ENCODE measurements around the gene PROC. TPM values are rescaled to one million over a fixed set of nuclear protein-coding genes. Genes with fewer than 3 reads are reported as not detected.
"Not testable (repeated sequence)": the region's sequence is repeated elsewhere in the genome, so short reads cannot be mapped to it uniquely, and the experiment has no call there.

The PROC gene
- polyA plus RNA-seq, 3 donors = 3.2 to 6.5 (median 3.6) TPM

DNA sequence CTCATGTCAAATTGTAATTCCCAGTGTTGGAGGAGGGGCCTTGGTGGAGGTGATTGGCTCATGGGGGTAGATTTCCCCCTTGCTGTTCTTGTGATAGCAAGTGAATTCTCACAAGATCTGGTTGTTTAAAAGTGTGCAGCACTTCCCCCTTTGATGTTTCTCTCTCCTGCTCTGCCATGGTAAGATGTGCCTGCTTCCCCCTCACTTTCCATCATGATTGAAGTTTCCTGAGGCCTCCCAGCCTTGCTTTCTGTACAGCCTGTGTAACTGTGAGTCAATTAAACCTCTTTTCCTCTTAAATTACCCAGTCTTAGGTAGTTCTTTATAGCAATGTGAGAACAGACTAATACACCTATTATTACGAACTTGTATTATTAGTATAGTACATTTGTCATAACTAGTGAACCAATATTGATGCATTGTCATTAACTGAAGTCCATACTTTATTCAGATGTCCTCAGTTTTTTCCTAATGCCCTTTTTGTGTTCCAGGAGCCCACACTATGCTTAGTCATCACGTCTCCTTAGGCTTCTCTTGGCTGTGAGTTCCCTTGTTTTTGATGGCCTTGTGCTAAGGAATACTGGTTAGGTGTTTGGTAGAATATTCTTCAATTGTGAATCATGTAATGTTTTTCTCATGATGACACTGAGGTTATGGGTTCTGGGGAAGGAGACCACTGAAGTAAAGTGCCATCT is 25.9 kb upstream of the PROC start:
- no peak for DNase-seq (ENCODE audit: extremely low read depth in 1 of 11, low read depth in 9 of 11, low spot score in 4 of 11)

DNA sequence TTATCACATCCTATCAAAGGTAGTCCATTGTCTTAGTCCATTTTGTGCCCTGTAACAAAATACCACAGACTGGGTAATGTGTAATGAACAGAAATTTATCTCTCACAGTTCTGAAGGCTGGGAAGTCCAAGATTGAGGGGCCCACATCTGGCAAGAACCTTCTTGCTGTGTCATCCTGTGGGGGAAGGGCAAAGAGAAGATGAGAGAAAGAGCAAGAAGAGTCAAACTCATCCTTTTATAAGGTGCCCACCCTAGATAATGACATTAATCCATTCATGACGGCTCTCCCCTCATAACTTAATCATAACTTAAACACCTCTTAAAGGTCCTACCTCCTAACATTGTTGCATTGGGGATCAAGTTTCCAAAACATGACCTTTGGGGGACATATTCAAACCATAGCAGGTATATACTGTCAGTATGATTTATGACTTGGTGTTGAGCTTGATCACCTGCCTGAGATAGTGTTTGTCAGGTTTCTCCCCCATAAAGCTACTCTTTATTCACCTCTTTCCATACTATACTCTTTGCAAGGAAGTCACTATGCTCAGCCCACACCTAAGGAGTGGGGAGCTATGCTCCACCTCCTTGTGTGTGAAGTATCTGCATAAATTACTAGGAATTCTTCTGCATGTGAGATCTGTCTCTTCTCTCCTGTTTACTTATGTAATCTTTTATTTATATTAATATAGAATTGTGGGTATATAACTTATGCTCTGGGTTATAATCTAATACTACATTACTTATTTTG is 25.2 kb upstream of the PROC start:
- DNase-seq (ENCODE audit: extremely low read depth in 1 of 11, low read depth in 9 of 11, low spot score in 4 of 11) = no peak

DNA sequence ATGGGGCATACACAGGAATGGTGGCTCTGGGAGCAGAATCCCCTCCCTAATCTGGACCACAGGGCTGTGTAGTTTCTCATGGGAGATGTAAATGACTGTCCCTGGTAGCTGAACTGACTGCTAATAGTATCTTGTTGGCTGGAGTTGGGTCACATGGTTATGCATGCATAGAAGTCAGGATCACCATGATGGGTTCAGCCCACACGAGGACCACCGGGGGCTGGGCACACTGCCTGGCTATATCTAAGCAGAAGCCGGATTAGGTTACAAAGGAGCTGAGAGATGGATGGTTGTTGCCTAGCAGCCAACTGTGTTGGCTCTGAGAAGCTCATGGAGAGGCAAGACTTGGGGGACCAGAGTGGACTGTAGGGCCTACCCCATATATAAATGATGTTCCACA is 23.7 kb upstream of the PROC start:
- no peak for DNase-seq (ENCODE audit: extremely low read depth in 1 of 11, low read depth in 9 of 11, low spot score in 4 of 11)

DNA sequence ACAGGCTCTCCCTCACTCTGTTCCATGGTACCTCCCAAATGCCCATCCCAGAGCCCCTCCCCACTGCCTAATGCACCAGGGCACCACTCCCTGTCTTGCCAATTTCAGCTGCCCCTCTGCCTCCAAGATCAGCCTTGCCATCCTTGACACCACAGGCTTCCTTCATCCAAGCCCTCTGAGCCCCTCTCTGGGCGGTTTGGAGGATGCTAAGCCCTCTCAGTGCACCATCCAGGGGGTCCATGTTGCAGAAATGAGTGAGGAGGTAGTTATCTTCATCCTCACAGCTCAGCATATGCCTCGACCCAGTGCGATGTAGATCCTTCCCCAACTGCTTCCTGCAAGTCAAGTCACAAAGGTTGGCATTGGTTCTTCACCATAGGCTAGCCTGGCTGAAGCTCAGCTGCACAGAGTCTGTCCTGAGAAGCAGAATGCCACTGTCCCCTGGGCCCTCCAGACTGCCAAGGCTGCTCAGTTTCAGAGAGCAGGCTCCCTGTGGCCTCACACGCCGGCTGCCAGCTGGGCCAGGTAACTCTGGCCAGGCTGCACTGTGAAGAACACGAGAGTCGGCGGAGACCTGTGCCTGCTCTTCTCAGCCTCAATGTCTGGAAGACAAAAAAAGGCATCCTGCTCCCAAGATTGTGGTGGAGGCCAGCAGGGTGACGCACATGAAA is 20.5 kb upstream of the PROC start:
- DNase-seq (ENCODE audit: extremely low read depth in 1 of 11, low read depth in 9 of 11, low spot score in 4 of 11) = no peak

DNA sequence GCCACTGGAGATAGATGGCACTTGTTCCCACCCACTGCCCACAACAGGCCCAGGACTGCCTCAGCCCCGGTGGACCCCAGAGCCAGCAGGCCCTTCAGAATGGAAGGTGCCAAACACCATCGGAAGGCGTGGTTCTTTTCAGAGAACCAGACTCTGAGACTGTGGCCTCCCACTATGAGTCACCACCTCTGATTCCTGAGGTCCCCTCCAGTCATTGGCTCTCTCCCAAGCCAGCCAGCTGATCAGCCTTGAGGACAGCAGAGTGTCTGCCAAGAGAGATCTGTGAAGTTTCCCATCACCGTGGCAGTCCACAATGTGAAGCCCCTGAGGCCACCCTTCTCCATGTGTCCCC is 20.0 kb upstream of the PROC start:
- DNase-seq (ENCODE audit: extremely low read depth in 1 of 11, low read depth in 9 of 11, low spot score in 4 of 11) = no peak

DNA sequence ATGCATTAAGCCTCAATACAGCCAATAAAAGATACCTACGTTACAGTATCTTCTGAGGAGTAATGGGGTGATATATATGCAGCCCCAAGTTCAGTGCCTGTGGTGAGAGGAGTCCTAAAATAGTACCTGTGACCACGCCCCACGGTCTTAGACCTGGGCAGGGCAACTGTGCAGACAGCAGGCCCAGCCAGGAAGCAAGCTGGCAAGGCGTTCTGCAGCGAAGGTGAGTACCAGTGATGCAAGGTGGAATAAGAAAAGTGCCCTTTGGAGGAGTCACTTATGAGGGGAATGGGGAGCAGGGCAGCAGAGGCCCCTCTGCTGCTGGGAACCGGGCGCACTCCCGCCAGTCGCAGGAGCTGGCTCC is 17.7 kb upstream of the PROC start:
- no peak for DNase-seq (ENCODE audit: extremely low read depth in 1 of 11, low read depth in 9 of 11, low spot score in 4 of 11)

DNA sequence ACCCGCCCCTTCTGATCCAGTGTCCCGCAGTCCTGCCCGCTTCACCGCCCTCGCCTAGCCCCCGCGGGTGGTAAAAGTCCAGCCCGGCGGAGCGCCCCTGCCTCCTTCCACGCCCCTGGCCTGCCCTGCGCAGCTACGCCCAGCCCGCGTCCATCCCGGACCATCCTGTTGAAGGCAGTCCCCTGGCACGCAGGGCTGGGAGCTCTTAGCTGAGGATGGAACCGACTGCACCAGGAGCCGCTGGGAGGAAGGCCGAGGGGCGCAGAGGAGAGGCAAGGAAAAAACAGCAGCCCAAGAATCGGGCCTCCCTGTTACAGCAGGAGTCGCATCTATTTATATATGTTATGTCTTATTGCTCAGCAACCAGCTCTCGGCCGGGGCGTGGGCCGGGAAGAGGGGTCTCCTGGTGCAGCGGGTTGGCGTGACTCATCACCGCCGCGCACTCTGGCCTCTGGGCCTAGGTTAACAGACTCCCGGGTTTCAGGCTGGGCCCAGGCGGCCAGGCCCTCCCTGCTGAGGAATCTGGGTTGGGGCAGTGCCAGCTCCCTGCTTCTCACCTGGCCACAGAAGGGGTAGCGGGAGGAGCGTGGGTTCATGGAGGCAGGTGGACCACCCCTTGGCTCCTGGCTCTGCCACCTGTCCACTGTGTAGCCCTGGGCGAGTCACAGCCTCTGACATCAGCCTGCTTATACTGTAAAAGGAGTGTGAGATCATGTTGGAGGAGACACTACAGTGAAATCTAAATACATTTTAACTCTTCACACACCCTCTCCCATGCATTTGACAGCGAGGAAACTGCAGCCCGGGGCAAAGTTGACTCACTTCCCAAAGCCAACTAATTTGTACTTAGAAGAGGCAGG is 17.1 kb upstream of the PROC start:
- no peak for DNase-seq (ENCODE audit: extremely low read depth in 1 of 11, low read depth in 9 of 11, low spot score in 4 of 11)

DNA sequence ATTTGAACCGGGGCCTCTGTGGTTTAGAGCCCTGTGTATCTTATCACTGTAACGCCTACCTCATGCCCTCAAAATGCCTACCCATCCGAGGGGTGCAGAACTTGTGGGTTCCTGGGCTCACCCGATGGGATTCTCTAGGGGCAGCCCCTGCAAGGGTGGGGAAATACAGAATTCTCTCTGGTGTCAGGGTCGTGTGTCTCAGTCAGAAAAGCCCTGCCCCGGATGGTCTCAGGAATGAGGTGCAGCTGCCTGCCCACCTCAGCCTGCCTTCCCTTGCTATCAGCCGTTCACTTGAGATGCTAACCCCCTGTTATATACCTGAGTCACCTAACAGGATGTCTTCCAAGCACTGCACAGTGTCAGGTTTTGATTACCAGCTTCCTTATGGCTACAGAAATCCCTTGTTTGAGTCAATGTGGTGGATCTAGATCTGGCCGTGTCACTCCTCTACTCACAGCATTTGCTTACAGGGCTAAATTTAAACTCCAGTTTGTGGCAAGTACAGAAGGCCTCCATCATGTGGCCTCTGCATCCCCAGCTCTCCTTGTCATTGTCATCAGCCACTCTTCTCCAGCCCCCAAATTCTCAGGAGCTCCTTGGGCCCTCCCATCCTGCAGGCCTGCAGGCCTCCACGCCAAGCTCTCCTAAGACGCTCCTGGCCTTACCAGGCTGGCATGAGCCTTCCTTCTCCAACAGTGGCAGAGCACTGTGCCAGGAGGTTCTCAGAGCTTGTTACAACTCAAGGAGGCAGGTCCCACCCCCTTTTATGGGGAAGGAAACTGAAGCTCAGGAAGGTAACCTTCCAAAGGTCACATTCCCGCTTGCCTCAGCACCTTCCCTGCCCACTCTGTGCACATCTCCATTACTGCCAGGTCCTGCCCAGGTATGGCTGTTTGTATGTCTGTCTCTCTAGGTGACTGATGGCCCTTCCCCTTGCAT is 16.2 kb upstream of the PROC start:
- no peak for DNase-seq (ENCODE audit: extremely low read depth in 1 of 11, low read depth in 9 of 11, low spot score in 4 of 11)

DNA sequence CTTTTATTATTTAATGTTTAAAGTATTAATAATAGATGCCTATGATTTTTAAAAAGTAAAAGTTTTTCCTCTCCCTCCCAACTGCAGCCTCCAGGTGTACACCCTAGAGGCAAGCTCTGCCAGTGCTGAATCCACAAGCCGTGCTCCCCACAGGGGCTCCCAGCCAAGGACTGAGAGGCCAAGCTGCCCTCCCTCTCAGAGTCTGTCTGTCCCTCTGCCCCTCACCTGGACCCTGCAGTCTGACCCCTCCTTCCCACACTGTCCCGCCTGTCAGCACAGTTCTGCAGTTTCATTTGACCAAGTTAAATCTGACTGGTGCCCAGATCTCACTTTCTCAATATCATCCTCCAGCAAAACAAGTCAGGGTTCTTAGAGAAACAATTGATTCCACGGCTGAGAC is 14.8 kb upstream of the PROC start:
- DNase-seq (ENCODE audit: extremely low read depth in 1 of 11, low read depth in 9 of 11, low spot score in 4 of 11) = no peak

DNA sequence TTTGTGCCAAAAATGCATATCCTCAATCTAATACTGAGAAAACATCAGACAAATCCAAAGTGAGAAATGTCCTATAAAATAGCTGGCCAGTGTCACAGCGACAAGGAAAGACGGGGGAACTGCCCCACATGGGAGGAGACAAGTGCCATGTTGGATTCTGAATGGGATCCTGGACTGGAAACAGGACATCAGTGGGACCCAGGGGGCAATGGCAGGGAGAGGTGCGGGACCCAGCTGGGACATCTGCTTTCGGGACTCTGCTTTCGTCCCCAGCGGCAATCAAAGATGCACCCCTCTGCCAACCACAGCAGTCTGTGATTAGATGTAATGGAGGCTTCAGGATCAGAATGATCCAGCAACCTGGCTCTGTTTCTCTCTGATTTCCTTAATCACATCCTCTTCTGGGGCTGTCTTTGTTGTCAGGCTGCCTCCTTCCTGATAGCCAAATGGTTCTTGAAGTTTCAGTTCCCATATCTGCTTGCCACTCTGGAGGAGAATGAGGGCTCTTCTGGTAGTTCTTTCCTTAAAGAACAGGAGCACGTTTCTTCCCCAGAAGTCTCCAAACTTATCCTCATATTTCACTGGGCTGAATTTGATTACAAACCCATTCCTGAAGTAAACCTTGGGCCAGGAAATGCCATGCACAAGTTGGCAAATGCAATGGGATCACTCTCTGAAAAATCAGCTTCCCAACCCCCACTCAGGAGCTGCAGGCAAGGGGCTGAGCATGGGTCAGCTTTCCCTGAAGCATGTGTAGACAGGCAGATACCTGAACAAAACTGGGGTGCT is 13.6 kb upstream of the PROC start:
- DNase-seq (ENCODE audit: extremely low read depth in 1 of 11, low read depth in 9 of 11, low spot score in 4 of 11) = no peak

DNA sequence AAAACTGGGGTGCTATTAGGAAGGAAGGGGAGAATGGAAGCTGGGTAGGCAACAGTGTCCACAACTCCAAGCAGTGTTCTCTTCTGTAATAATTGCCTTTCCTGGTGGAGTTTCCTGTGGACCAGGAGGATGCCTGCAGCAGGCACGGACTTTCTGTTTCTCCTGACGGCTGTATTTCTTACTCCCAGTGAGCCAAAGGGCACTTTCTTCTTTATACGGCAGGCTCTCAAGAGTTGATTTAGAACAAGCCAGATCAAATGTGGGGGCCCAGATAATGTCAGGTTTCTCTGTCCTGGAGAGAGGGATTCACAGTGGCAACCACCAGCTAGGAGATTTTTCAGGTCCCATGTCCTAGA is 13.0 kb upstream of the PROC start:
- DNase-seq (ENCODE audit: extremely low read depth in 1 of 11, low read depth in 9 of 11, low spot score in 4 of 11) = no peak

DNA sequence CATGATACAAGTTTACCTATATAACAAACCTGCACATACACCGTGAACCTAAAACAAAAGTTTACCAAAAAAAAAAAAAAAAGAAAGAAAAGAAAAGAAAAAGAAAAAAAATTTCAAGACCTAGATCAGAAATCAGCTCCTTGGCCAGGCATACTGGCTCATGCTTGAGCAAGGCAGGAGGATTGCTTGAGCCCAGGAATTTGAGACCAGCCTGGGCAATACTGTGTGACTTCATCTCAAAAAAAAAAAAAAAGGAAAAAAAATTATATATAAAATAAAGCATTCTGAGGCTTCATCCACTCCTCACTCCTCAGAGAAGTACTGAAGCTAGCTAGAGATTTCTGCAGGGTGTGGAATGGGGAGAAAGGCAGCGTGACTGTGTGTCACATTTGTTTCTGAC is 11.8 kb upstream of the PROC start:
- no peak for DNase-seq (ENCODE audit: extremely low read depth in 1 of 11, low read depth in 9 of 11, low spot score in 4 of 11)

DNA sequence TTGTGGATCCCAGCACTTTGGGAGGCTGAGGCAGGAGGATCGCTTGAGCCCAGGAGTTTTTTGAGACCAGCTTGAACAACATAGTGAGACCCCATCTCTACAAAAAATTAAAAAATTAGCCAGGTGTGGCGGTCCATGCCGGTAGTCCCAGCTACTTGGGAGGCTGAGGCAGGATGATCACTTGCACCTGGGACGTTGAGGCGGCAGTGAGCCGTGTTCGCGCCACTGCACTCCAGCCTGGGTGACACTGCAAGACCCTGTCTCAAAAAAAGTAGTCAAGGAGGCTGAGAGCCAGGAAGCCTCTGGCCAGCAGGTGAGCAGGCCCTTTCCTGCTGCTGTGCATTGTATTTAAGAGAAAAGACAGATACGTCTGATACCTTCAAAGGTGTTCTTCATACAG is 11.1 kb upstream of the PROC start:
- DNase-seq (ENCODE audit: extremely low read depth in 1 of 11, low read depth in 9 of 11, low spot score in 4 of 11) = no peak

DNA sequence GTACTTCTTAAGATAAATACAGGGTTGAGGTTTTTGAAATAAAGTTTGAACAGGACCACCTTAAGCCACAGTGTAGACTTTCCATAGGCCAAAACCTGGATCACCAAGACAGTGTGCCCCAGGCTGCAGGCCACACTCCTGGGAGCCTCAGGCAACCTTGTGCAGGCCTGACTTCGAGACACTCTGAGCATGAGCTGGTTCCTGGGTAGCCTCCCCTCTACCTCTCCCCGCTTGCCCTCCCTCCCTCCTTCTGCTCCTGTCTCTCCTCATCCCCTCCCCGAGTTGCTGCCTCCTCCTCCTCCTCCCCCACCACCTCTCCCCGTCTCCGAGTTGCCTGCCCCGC is 10.6 kb upstream of the PROC start:
- no peak for DNase-seq (ENCODE audit: extremely low read depth in 1 of 11, low read depth in 9 of 11, low spot score in 4 of 11)

DNA sequence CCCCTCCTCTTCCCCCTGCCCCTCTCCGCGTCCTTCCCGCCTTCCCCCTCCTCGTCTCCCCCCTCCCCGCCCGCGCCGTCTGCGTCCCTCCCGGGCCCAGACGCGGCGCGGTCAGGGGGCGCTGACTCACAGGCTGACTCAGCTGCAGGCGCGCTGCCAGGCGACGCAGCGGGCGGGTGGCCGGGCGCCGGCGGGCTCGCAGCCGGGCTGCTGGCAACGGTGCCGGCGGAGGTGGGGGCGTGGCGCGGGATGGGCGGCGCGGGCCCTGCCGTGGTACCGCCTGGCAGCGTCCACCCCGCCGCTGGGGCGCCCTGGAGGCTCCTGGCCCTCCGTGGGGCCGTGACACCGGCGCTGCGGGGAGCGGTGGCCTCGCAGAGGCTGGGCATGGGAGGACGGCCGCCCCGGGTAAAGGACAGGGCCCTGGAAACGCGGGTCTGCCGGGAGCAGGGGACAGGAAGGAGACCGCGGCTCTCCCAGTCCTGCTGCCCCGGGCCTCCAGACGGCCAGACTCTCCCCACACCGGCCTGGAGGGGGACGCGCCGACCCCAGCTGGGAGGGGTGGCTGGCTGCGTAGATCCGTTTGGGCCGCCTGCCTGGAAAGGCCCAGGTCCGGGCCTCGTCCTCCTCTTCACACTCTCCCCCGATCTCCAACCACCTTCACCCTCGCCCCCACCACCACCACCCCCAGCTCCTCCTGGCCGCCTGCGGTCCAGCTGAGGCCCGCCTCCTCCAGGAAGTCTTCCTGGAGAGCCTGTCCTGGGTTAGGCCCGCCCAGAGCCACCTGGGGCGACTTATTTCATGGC is 10.0 kb upstream of the PROC start:
- peak in 10 of 11 donors; percentile 65 to 87 (median 82) for DNase-seq (ENCODE audit: extremely low read depth in 1 of 11, low read depth in 9 of 11, low spot score in 4 of 11)

DNA sequence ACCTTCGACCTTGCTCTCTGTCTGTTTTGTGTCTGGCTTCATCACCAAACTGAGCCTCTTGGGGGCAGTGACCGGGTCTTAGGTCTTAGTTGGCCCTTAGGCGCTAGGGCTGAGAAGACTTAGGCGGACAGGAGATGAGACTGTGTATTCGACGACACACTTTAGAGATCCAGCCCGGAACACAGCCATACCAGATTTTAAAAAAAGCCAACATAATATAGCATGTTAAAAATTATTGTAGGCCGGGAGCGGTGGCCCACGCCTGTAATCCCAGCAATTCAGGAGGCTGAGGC is 9.5 kb upstream of the PROC start:
- DNase-seq (ENCODE audit: extremely low read depth in 1 of 11, low read depth in 9 of 11, low spot score in 4 of 11) = no peak

DNA sequence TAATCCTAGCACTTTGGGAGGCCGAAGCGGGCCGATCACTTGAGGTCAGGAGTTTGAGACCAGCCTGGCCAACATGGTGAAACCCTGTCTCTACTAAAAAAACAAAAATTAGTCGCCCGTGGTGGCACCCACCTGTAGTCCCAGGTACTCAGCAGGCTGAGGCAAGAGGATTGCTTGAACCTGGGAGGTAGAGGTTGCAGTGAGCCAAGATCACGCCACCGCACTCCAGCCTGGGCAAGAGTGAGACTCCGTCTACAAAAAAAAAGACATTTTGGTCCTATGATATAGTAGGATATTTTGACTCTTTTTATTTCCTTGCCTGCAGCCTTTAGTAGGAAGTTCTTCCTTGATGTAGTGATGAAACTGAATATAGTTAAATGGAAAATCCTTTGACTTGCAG is 8.5 kb upstream of the PROC start:
- DNase-seq (ENCODE audit: extremely low read depth in 1 of 11, low read depth in 9 of 11, low spot score in 4 of 11) = not testable (repeated sequence)
